ENCODE data around the gene PLBD2.

DNA sequence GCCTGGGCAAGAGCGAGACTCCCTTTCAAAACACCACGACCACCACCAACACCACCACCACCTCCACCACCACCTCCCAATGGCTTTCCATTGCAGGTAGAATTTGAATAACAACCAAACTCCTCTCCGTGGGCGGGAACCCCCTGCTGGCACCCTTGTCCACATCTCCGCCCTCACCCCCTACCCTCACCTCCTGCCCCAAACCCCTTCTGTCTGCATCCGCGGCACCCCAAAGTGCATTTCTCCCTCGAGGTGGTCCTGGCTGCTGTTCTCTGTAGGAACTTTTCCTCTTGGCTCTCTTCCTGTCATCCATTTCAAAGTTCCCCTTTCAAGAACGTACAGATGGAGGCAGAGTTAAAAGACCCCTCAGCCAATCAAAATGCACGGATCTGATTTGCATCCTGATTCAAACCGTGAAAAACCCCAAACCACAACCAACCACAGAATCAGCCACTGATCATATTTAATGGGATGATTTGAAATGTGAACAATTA lies 67.6 kb downstream of the PLBD2 start:
- TF ChIP-seq POLR2AphosphoS2 (IDR thresholded peaks at IDR 0.05; ENCODE audit: low read depth, low read length) (no peak), ZZZ3 (IDR thresholded peaks at IDR 0.05; ENCODE audit: control insufficient read depth, insufficient read length, low read depth) (no peak), EZH2 (IDR thresholded peaks at IDR 0.05; ENCODE audit: borderline replicate concordance, control insufficient read depth, low read depth, low read length) (no peak)

Data from GM12878 (cell line).